Loucy (cell line): ENCODE results near the gene OXCT1.

Source experiments
- EZH2phosphoT487 ChIP-seq: fragments of 200-600 bp; IDR thresholded peaks from 2 replicates; pipeline ENCODE4 v1.6.1; 2018; ENCODE audit warnings: antibody characterized with exemption, mild to moderate bottlenecking, moderate library complexity, borderline replicate concordance
- TF ChIP-seq, protein P1 (sequence below): fragments of 200-600 bp; sonication (generic); conservative IDR thresholded peaks from 2 replicates; pipeline ENCODE4 v1.5.1; 2014; ENCODE audit warnings: mild to moderate bottlenecking, antibody characterized with exemption, low read length

DNA sequence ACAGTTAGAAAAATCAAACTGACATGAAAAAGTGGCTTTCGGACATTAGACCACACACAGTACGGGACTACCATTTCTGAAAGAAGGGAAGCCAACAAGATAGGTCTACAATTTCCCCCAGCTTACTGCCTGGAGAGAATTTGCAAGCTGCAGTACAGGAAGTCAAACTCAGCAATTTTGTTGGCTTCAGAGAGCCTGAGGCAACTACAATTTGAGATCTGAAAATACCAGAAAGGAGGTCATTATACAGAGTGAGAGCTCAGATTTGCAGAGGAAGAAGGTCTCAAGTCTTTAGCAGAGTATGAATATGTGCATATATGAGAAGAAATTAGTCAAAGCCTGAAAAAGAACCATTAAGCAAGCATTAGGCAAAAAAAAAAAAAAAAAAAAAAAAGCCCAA, 83.0 kb downstream of the OXCT1 start:
- TF ChIP-seq, protein P1, sequence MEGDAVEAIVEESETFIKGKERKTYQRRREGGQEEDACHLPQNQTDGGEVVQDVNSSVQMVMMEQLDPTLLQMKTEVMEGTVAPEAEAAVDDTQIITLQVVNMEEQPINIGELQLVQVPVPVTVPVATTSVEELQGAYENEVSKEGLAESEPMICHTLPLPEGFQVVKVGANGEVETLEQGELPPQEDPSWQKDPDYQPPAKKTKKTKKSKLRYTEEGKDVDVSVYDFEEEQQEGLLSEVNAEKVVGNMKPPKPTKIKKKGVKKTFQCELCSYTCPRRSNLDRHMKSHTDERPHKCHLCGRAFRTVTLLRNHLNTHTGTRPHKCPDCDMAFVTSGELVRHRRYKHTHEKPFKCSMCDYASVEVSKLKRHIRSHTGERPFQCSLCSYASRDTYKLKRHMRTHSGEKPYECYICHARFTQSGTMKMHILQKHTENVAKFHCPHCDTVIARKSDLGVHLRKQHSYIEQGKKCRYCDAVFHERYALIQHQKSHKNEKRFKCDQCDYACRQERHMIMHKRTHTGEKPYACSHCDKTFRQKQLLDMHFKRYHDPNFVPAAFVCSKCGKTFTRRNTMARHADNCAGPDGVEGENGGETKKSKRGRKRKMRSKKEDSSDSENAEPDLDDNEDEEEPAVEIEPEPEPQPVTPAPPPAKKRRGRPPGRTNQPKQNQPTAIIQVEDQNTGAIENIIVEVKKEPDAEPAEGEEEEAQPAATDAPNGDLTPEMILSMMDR = no peak
- TF ChIP-seq EZH2phosphoT487 = no peak
